PFSK-1 (cell line): ENCODE measurements around the gene CMIP.

ENCODE experiments used
- FOXP2 ChIP-seq: optimal IDR thresholded peaks from 2 replicates; pipeline ENCODE3; 2011; ENCODE audit warnings: borderline replicate concordance, control low read depth, inconsistent platforms; ENCODE audit not compliant: insufficient read depth; ENCODE audit errors: extremely low read length, extremely low read depth
- POLR2AphosphoS5 ChIP-seq: IDR thresholded peaks from 2 replicates; pipeline ENCODE4 v1.6.1; 2012; ENCODE audit warnings: low read depth, mild to moderate bottlenecking, control low read depth, low read length, moderate library complexity
- REST ChIP-seq, 2 experiments: IDR thresholded peaks; 2 replicates each; pipeline versions ENCODE4 v1.6.1 to v1.8.0; 2011 to 2012; ENCODE audit warnings: low read depth in 2 of 2, low read length in 2 of 2, control low read depth in 1 of 2, inconsistent platforms in 1 of 2, mild to moderate bottlenecking in 1 of 2, moderate library complexity in 1 of 2; ENCODE audit not compliant: insufficient read depth in 1 of 2
- SIN3A ChIP-seq: IDR thresholded peaks from 2 replicates; pipeline ENCODE4 v1.6.1; 2012; ENCODE audit warnings: mild to moderate bottlenecking, low read length, moderate library complexity, borderline replicate concordance; ENCODE audit not compliant: insufficient read depth
- TAF1 ChIP-seq: IDR thresholded peaks from 2 replicates; pipeline ENCODE4 v1.6.1; 2012; ENCODE audit warnings: low read length, control low read depth, borderline replicate concordance; ENCODE audit not compliant: insufficient read depth

CMIP gene

GRCh38 chr16:81453091-81453728 is 8.6 kb downstream of the CMIP start:
- TF ChIP-seq SIN3A = no peak
- TF ChIP-seq FOXP2 = no peak
- no peak for TF ChIP-seq REST (IDR thresholded peaks at IDR 0.05; ENCODE audit: insufficient read depth in 1 of 2, low read depth in 2 of 2, low read length in 2 of 2)
- TF ChIP-seq POLR2AphosphoS5 = no peak
- TF ChIP-seq TAF1 = no peak

GRCh38 chr16:81454044-81454443 is 9.4 kb downstream of the CMIP start:
- no peak for TF ChIP-seq POLR2AphosphoS5
- no peak for TF ChIP-seq TAF1
- TF ChIP-seq FOXP2 = no peak
- TF ChIP-seq REST (IDR thresholded peaks at IDR 0.05; ENCODE audit: insufficient read depth in 1 of 2, low read depth in 2 of 2, low read length in 2 of 2) = no peak
- no peak for TF ChIP-seq SIN3A

- no peak for TF ChIP-seq REST (IDR thresholded peaks at IDR 0.05; ENCODE audit: insufficient read depth in 1 of 2, low read depth in 2 of 2, low read length in 2 of 2)
- no peak for TF ChIP-seq TAF1
- TF ChIP-seq SIN3A = no peak
- no peak for TF ChIP-seq POLR2AphosphoS5
- no peak for TF ChIP-seq FOXP2
Measured at GRCh38 chr16:81455006-81455405, 10.4 kb downstream of the CMIP start.

GRCh38 chr16:81455720-81456494 is 11.3 kb downstream of the CMIP start:
- no peak for TF ChIP-seq REST (IDR thresholded peaks at IDR 0.05; ENCODE audit: insufficient read depth in 1 of 2, low read depth in 2 of 2, low read length in 2 of 2)
- no peak for TF ChIP-seq SIN3A
- TF ChIP-seq POLR2AphosphoS5 = no peak
- no peak for TF ChIP-seq TAF1
- no peak for TF ChIP-seq FOXP2
